GM18907 (cell line): ENCODE measurements around the gene KRT36.

Experiments
- ATAC-seq: cut with Tn5 transposase; IDR thresholded peaks from one replicate; pipeline ENCODE4 v1.9.1; 2021; ENCODE audit warnings: mild to moderate bottlenecking, moderate library complexity; ENCODE audit not compliant: unreplicated experiment

KRT36 gene

GRCh38 chr17:41444186-41444585 lies 45.5 kb downstream of the KRT36 start:
- ATAC-seq, result no peak

- ATAC-seq, result no peak
Measured at GRCh38 chr17:41442739-41443138, 47.0 kb downstream of the KRT36 start.

- ATAC-seq, result no peak
Measured at GRCh38 chr17:41440531-41441033, 49.1 kb downstream of the KRT36 start, which contains the start of gene KRT38. TSS of gene KRT38 (minus strand) at chr17:41440983. CDS start at chr17:41440921, 62 bp downstream.

- ATAC-seq, result no peak
Measured at GRCh38 chr17:41439375-41439774, 50.3 kb downstream of the KRT36 start.

GRCh38 chr17:41437769-41438168 lies 51.9 kb downstream of the KRT36 start:
- no peak for ATAC-seq

- no peak for ATAC-seq
Measured at GRCh38 chr17:41437254-41437653, 52.5 kb downstream of the KRT36 start.
